Fibroblast of villous mesenchyme (primary cell): Measurements from ENCODE around the gene ZNF319. TPM values are rescaled to one million over a fixed set of nuclear protein-coding genes. Genes with fewer than 3 reads are reported as not detected.
A peak's percentile ranks its signal among the peaks of the same experiment; 100 is the strongest.

Source experiments
- DNase-seq: peaks from one replicate; pipeline ENCODE4 v3.0.0-alpha.2; 2010; ENCODE audit warnings: low read depth
- H3K4me3 ChIP-seq: 2 replicates; pipeline ENCODE4 v1.5.1; 2011; ENCODE audit warnings: low read depth, mild to moderate bottlenecking, low read length
- total RNA-seq: library from RNA; depleted of rRNA; stranded (reverse); fragments of >200 nt; gene quantifications from 2 replicates; pipeline ENCODE4 v1.2.3, GENCODE V29; 2012
- TF ChIP-seq, protein P1 (sequence below): IDR thresholded peaks from 2 replicates; pipeline ENCODE4 v1.5.1; 2012; ENCODE audit warnings: low read depth, mild to moderate bottlenecking, low read length; ENCODE audit not compliant: insufficient read depth

The ZNF319 gene
- total RNA-seq, 1 donor, result 6.0 TPM

DNA sequence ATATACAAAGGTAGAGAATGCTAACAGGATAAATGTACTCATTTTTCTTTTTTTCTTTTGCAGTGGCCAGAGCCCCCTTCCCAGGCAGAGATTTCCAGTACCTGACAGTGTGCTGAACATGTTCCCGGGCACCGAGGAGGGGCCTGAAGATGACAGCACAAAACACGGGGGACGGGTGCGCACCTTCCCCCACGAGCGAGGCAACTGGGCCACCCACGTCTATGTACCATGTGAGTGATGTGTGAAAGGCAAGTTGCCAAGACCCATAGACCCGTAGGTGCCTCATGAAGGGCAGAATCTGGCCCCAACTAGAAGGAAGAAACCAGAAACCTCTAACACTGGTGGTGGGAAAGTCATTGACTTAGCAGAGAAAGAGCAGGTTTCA, 1.9 kb upstream of the ZNF319 start:
- no peak for DNase-seq
- TF ChIP-seq, protein P1, sequence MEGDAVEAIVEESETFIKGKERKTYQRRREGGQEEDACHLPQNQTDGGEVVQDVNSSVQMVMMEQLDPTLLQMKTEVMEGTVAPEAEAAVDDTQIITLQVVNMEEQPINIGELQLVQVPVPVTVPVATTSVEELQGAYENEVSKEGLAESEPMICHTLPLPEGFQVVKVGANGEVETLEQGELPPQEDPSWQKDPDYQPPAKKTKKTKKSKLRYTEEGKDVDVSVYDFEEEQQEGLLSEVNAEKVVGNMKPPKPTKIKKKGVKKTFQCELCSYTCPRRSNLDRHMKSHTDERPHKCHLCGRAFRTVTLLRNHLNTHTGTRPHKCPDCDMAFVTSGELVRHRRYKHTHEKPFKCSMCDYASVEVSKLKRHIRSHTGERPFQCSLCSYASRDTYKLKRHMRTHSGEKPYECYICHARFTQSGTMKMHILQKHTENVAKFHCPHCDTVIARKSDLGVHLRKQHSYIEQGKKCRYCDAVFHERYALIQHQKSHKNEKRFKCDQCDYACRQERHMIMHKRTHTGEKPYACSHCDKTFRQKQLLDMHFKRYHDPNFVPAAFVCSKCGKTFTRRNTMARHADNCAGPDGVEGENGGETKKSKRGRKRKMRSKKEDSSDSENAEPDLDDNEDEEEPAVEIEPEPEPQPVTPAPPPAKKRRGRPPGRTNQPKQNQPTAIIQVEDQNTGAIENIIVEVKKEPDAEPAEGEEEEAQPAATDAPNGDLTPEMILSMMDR, result no peak
- no peak overlapping the region for H3K4me3 ChIP-seq

DNA sequence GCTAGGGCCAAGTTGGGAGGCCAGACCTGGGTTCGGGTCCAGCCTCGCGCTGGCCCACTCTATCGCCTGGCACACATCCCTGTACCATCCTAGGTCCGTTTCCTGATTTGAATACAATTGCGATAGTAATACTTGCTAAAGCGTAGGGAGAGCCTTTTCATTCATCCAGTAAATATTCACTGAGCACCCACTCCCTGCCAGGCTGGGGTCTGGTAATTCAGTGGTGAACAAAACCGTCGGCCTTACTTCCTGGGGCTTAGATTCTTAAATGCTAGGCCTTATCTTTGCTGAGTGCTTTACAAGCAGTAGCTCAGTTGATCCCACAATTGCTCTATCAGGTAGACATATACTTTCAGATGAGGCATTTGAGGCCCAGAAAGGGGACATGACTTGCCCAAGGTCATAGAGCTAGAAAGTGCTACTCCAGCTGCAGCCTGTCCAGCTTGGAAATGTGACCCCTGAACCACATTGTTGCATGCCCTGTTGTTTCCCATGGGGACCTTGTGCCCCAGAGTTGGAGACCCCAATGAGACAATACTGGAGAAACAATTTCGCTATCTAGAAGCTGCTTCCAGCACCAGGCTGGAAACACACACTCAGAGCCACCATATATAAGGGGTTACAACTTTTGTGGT, 1.4 kb upstream of the ZNF319 start:
- peak overlapping the region; percentile 88 for H3K4me3 ChIP-seq
- DNase-seq, result no peak
- TF ChIP-seq, protein P1, result no peak

- peak; percentile 78 for DNase-seq
- TF ChIP-seq, protein P1, result peak; percentile 60
- H3K4me3 ChIP-seq, result peak within 1 kb of the TSS; percentile 88
Observed at GRCh38 chr16:58000706-58001676, 519 bp upstream of the ZNF319 start, which contains the start of gene USB1. Gene USB1, plus strand, starts transcription at chr16:58001407. Its CDS starts 77 bp downstream, at chr16:58001484.

GRCh38 chr16:57999366-57999970, 1.0 kb downstream of the ZNF319 start:
- H3K4me3 ChIP-seq, result peak overlapping the region; percentile 67
- peak; percentile 26 for DNase-seq
- TF ChIP-seq, protein P1, result no peak

GRCh38 chr16:57998992-57999365, 1.5 kb downstream of the ZNF319 start:
- no peak for DNase-seq
- peak overlapping the region; percentile 67 for H3K4me3 ChIP-seq
- TF ChIP-seq, protein P1, result no peak

- H3K4me3 ChIP-seq, result no peak overlapping the region
- peak; percentile 44 for DNase-seq
- TF ChIP-seq, protein P1, result no peak
Observed at GRCh38 chr16:57998486-57998885, 2.0 kb downstream of the ZNF319 start.
